A549 (cell line): ENCODE measurements around the gene ABCC9.

Source experiments
- CBX2 ChIP-seq: fragments of 200-600 bp; sonication (generic); IDR thresholded peaks from 2 replicates; pipeline ENCODE4 v1.6.1; 2016; ENCODE audit warnings: low read depth, mild to moderate bottlenecking, borderline replicate concordance
- CHD2 ChIP-seq: fragments of 150-350 bp; IDR thresholded peaks from 2 replicates; pipeline ENCODE4 v1.6.1; 2014; ENCODE audit warnings: low read length; ENCODE audit not compliant: partially characterized antibody
- CTCF ChIP-seq: fragments of >200 bp; sonication (Bioruptor Twin); formaldehyde crosslinking; IDR thresholded peaks from 3 replicates; pipeline ENCODE4 v1.5.1; 2016
- ELK1 ChIP-seq: fragments of 150-350 bp; IDR thresholded peaks from 2 replicates; pipeline ENCODE4 v1.6.1; 2014; ENCODE audit warnings: low read depth, mild to moderate bottlenecking, low read length
- EP300 ChIP-seq, 2 experiments: fragments of >200 bp; sonication (Bioruptor Twin); formaldehyde crosslinking; IDR thresholded peaks; 2 replicates in 1 of 2; 3 replicates in 1 of 2; pipeline ENCODE4 v1.6.1; 2016 to 2017
- MYC ChIP-seq: IDR thresholded peaks from 2 replicates; pipeline ENCODE4 v1.6.1; 2012; ENCODE audit warnings: mild to moderate bottlenecking, inconsistent platforms, low read length, improper control_type of control experiment, borderline replicate concordance
- NFE2L2 ChIP-seq: fragments of 150-350 bp; conservative IDR thresholded peaks from 2 replicates; pipeline ENCODE4 v1.6.1; 2014; ENCODE audit warnings: low read length
- POLR2A ChIP-seq: IDR thresholded peaks from 2 replicates; pipeline ENCODE4 v1.6.1; 2012; ENCODE audit warnings: mild to moderate bottlenecking, low read length
- RAD21 ChIP-seq, 2 experiments: fragments of >200 bp in 1 of 2; sonication (Bioruptor Twin) in 1 of 2; formaldehyde crosslinking in 1 of 2; IDR thresholded peaks in 1 of 2; conservative IDR thresholded peaks in 1 of 2; 2 replicates in 1 of 2; 3 replicates in 1 of 2; pipeline ENCODE4 v1.6.1; 2012 to 2018; ENCODE audit warnings: inconsistent platforms in 1 of 2
- SMC3 ChIP-seq: fragments of >200 bp; sonication (Bioruptor Twin); formaldehyde crosslinking; IDR thresholded peaks from 3 replicates; pipeline ENCODE4 v1.6.1; 2018; ENCODE audit warnings: inconsistent platforms
- USF2 ChIP-seq: fragments of 450-650 bp; IDR thresholded peaks from 2 replicates; pipeline ENCODE4 v1.6.1; 2014; ENCODE audit warnings: antibody characterized with exemption

GRCh38 chr12:21962236-21962635 lies 21.0 kb upstream of the ABCC9 start:
- TF ChIP-seq CTCF (no peak), SMC3 (no peak), NFE2L2 (no peak), ELK1 (no peak), POLR2A (no peak), RAD21 (conservative IDR thresholded peaks at IDR 0.05 in 1 of 2, IDR thresholded peaks at IDR 0.05 in 1 of 2) (no peak), EP300 (IDR thresholded peaks at IDR 0.05) (no peak), CHD2 (no peak), USF2 (no peak), CBX2 (no peak), MYC (no peak)
